C1 segment of cervical spinal cord (tissue), 14 donors: ENCODE results near the gene TBC1D1.

Experiments
- DNase-seq, 14 donors: peaks; one replicate each; lab custom pipeline; 2025; lab: John Stamatoyannopoulos, UW

TBC1D1 gene

DNA sequence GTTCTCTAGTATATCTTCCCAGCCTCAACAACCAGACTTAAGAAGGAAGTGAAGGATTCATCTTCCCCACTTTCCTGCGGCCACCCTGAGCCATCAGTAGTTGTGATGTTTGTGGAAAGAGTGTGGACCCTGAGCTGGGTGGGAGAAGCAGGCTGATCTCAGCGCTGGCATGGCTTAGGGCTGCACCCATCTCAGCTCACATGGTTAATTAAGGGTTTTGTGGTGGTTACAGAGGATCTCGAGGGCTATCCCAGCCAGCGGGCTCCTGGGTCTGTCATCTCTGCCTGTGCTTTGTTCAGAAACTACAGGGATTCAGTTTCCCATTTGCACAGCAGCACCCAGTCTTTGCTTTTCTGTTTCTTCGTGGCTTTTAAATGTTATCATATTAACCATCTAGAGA is 232.7 kb downstream of the TBC1D1 start:
- DNase-seq: no peak

DNA sequence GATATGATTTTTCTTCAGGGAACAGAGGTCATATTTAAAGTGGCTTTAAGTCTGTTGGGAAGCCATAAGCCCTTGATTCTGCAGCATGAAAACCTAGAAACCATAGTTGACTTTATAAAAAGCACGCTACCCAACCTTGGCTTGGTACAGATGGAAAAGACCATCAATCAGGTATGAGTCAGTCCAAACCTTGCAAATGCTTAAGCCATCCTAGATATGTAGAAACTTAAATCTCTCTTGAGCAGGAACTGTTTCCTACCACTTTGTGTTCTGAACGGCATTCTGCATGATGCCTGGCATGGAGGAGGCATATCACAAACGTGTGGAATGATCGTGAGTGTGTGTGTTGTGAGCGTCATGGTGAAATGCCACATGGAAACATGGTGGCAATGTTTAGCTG is 234.1 kb downstream of the TBC1D1 start:
- no peak for DNase-seq

DNA sequence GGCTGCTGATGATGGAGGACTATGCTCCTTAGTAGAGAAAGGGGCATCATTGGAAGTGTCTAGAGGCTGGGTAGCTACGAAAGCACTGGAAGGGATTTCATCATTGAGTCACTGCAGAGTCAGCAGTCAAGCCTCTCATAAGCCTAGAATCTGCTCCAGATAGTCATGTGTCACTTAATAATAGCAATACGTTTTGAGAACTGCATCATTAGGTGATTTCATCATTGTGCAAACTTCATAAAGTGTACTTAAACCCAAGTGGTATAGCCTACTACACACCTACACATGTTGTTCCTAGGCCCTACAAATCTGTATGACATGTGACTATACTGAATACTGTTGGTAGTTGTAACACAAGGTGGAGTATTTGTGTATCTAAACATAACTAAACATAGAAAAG is 234.9 kb downstream of the TBC1D1 start:
- no peak for DNase-seq

DNA sequence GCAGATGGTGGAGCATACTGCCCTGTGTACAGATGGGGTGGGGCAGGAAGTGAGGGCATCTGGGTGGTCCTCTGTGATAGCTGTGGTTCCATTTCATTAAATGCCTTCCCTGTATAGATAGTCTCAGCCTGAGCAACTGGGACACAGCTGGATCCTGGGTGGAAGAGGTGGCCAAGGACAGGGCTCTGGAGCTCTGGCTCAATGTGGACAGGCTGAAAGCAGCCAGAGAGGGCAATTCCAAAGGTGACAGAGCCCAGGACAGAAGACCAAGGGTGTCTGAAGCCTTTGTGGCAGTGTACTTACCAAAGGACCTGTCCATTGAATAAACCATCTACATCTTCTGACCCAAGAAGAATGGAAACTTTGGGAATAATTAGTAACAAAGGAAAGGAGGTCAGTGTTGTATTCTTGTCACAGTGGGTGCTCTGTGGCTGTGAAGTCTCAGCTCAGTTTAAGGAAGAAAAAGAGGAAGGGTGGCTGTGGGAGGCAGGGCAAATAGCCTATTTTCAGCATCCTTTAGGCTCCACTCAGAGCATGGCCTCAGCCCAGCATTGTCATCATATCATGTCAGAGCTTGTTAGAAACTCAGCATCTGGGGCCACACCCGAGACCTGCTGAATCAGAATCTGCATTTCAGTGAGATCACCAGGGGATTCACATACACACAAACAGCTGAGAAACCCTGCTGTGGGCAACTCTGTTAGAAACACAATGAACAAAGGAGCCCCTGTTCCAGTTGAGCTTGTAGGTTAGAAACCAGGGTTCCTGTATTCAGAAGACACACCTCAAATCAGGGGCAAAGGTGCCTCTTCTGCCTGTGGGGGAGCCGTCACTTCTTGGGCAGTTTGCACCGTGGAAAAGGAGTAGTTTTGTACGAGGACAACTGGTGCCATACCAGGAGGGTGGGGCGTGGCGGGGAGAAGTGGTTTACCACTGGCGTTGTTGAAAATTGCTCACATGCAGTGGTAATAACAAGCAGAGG is 237.9 kb downstream of the TBC1D1 start:
- peak in 3 of 14 donors; percentile 8 to 17 (median 13) for DNase-seq

DNA sequence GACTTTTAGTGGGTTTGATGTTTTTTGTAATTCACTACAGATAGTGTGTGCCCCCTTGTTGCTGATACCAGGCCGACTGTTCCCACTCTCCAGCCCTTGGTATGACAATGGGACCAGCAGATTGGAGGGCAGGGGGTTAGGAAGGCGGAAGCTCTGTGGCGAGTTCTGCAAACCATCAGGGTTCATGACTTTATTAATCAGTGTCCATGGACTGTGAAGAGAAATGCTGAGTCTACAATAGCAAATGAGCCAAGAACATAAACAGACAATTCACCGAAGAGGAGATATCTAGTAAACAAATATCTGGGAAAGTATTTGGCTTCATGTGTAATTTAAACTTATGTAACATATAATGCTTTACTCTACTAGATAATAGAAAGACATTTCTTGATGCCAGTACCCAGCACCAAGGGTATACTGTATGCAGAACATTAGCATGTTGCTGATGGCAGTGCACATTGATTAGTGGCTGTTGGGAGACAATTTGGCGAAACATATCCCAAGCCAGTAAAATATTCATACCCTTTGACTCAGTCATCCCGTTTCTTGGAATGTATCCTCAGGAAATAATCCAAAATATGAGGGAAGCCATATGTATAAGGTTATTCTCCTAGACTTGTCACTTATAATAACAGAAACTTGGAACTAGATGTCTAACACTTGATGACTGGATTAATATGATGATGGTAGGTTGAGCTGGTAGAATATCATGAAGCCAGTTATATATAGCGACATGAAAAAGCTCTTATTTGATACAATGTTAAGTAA is 238.8 kb downstream of the TBC1D1 start:
- DNase-seq: no peak

DNA sequence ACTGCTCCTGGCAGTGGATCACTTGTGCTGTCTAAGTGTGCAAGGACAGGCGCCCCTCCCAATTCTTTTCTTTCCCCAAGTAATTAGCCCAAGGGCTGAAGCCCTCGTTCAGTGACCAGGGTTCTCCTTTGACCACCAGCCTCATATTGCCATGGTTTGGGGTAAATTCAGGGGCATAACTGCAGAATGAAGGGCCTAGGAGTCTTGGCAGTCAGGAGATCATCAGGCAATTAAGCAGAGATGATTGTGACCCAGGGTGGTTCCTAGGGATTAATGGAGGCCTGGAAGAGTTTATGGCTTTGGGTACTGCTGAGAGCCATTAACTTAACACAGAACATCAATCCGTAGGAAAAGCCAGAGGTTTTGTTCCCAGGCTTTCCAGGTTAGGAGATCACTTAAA is 240.0 kb downstream of the TBC1D1 start:
- DNase-seq: no peak

DNA sequence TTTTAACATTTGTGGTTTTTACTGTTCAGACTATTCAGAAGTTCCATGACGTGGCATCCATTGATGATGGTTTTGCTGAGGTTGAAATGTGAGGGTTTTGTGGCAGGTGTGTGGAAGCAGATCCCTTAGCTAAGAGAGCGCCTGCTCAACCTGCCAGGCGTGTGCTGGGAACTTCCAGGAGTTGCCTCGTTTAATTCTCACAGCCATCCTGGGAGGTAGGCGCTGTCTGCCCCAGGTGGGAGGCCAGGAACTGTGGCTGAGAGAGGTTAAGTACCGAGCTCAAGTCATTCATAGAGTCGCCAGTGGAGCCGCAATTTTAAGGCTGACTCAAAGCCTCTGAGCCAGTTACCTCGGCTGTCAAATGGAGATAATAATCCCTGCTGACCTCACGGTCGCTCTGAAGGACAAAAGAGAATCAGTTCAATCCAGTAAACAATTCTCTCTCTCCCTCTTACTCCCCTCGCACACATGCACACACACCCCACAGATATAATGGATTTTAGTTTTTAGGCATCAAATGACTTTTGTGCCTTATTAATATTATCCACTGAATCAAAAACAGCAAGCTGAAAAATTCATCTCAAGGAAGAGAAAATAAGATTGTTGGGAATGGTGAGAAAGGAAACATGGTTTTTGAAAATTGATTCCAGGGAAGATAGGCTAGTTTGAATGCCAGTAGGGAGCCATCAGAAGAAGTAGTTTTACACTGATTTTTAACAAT is 240.6 kb downstream of the TBC1D1 start:
- DNase-seq: no peak

DNA sequence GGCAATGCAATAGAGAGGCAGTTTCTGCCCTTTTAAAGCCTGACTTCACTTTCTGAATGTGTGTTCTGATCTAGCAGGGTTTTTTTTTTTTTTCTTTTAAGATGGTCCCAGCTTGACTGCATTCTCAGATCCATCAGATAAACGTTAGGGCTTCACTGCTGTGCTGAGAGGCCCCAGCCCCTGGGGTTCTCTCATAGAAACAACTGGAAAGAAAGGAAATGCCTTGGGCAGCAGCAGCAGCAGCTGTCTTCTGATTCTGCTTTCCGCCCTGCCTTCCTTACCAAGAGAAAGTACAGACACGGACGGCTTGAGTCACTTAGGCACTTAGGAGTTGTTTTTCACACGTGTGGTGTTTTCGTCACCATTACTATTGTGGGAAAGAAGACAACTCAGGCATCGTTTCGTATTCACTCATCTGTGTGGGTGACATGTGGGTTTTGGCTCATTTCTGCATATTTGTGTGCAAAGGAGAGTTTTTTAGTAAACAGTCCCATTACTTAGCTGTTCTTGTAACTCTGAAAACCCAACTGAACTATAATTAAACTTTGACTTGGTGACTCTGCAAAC is 241.3 kb downstream of the TBC1D1 start:
- DNase-seq: peak in 3 of 14 donors; percentile 11 to 34 (median 33)

DNA sequence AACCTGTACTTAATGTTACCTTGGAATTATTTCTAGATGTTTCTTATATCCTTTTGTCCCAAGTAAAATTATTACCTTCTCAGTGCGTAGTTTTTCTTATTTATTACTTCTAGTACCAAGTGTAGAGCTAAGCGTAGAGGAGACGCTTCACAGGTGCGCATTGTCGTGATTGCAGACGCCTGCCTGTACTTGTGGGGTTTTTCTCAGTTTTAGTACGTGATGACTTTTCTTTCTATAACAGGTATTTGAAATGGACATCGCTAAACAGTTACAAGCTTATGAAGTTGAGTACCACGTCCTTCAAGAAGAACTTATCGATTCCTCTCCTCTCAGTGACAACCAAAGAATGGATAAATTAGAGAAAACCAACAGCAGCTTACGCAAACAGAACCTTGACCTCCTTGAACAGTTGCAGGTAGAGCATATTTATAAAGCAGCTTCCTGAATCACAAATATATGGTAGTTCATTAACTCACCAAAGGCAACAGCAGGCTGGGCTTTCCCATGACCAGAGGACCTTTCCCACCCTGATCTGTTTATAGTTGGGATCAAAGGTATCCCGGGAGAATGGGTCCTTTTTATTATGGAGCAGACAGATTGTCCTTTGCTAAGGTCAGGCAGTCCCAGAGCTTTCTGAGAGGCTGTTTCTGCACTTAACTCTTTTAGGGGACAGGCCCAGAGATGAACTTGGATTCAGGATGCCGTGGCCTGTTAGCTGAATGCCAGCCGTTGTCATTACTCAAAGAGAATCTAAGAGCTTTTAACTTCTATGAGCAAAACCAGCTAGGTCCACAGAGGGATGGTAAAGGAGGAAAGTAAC is 242.2 kb downstream of the TBC1D1 start:
- no peak for DNase-seq

DNA sequence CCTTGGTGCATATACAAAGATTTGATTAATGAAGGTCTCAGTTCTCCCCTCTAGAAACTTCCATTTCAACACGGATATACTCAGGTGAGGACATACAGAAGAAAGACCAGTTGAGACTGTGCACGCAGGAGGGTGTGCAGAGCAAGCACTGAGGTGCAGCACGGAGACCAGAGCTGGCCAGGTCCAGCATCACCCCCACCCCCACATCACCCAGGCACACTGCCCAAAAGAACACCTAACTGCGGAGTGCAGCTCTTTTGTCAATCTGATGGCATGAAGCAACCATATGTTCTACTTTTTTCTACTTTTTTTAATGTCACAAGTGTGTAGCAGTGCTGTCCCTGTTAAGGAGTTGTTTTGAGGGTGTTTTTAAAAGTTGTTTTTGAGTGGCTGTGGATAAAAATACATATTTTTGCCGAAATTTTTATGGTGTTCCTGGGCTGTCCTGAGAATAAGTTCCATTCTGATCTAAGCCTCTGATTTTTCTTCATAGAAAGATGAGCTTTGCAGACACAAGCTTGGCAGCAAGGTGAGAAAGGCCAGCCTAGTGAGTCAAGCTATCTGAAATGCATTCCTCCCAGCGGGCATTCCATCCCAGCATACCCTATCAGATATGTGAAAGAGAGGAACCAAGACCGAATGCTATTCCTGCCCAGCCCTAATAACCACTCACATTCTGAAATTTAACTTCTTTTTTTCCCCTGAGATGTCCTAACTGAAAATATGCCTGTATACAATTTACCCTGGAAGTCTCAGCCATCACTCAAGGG is 243.0 kb downstream of the TBC1D1 start:
- no peak for DNase-seq

DNA sequence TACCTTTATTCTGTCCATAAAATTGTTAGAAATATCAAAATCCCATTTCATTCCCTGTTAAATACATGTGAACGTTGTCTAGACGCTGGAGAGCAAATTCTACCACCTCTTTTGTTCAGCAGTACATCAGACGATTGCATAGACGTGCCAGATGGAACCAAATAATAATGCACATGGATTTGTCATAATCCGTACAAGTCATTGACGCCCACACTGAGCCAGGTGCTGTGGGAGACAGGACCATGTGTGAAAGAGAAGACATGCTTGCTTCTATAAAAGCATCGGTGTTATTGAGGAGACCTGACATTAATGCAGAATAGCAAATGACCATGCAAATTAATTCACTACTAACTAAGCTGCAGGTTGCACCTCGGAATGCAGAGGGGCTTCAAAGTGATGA is 244.3 kb downstream of the TBC1D1 start:
- no peak for DNase-seq

DNA sequence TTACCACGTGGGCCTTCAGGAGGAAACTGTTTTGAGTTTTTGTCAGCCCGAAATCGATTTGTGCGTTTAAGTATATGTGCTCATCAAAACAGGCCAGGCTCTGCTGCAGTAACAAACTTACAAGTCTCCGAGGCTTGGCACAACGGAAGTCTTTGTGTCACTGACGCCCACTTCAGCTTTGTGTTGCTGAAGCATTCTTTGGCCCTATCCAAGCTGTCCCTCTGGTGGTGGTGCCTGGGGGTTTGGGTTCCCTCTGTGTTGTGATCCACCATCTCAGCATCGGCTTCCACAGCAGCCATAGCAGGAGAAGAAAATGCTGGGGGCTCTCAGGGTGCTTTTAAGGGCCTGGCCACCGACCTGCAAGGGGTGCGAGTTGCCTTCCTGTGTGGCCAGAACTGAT is 245.7 kb downstream of the TBC1D1 start:
- no peak for DNase-seq

DNA sequence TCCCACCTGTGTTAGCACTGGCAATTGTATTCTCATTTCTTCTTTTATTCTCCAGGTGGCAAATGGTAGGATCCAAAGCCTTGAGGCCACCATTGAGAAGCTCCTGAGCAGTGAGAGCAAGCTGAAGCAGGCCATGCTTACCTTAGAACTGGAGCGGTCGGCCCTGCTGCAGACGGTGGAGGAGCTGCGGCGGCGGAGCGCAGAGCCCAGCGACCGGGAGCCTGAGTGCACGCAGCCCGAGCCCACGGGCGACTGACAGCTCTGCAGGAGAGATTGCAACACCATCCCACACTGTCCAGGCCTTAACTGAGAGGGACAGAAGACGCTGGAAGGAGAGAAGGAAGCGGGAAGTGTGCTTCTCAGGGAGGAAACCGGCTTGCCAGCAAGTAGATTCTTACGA is 246.2 kb downstream of the TBC1D1 start:
- peak in 1 of 14 donors; percentile 5 for DNase-seq

DNA sequence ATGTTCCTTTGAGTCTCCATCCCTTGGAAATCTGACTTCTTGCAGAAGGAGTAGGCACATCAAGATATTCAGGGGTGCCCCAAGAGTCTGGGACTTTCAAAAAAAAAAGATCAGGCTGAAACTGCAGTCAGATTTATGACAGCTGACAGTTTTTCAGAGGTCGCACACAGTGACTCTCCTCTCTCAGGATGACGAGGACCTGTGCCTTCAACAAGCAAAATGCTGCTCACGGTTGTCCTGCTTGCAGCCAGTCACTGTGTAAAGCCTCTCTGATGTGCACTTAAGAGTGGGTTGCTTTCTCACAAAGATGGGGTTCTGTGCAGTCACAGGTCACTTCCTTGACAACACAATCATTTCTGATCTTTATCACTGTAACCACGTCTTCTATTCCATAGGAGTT is 247.5 kb downstream of the TBC1D1 start:
- DNase-seq: no peak

DNA sequence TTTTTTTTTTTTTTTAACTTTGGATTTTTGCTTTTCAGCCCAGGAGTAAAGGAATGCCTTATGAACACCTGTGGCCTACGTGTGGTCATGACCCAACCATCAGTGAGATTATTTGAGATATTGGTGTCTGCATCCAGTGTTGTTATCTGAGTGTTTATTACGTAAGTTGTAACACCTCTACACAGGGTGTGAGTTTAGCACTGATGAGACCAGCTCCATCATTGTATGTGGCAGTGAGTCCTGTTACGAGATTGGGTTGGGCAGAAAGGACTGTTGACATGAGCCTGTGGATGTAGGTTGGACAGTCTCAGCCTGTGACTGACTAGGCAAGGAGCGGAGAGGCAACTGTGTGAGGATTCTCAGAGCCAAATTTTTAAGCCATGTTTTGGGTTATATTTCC is 248.3 kb downstream of the TBC1D1 start:
- DNase-seq: no peak

DNA sequence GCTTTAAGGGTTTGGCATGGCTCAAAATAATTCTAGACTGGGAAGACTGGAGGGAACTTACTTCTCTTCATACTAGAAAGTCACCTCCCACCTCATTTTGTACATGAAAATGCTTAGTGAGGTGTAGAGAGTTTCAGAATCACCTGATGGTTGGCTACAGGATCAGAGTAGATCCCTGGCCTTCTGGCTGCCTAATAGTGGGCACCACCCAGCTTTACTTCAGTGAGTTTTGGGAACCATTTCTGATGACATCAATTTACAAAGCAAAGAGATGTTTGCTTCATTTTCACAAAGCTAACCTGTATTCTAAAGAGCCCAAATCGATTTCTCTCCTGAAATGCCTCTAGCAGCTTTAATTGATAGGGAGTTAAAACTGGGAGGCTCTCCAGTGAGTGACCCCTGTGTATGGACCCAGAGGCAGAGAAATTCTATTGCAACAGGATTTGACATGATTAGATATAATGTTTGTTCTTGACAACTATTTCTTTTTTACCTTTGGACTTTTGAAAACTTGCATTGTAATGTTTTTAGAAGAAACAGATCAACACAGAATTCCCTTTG is 249.8 kb downstream of the TBC1D1 start:
- DNase-seq: no peak

DNA sequence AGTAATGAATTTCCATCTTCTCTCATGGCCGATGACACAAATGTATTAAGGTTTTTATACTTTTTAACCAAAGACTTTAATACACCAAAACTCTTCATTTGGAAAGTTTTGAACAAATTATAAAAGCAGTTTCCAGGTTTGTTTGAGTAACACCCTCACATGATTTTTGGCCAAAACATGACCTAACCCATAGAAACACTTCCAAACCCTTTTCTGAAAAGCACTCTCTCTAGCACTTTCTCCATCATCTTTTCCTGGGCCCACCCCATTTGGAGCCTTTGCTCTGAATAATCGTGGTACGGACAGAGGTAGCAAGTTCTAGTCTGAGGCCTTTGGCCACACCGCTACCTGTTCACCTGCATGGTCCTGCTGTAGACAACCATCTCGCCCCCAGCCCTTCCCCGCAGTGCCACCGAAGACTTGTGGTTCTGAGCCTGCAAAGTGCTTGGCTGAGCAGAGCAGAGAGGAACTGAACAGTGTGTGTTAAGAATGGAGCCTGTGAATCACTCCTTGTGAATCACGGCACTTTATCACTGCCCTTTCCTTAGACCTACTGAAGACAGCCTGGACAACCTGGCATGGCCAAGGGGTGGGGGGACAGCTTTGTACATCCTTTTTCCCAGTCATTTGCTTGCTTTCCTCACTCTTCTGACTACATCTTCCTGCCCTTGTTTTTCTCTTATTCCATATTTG is 251.1 kb downstream of the TBC1D1 start:
- no peak for DNase-seq

DNA sequence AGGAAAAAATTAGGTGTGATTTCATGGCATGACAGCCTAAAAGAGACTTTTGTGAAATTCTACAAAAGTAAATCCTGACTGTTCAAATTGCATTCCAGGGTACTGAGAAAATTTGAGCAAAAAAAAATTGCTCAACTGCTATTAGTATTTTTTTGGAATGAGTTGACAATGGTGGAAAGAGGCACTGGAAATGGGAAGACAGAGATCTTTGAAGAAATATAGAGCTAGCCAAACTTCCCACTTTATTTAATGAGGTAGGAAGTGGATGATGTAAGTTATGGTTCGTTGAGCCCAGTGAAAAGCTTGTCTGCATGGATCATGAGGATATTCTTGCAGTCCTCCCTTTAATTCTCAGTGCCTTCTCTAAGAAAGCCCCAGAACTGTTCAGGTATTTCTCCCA is 253.1 kb downstream of the TBC1D1 start:
- no peak for DNase-seq

DNA sequence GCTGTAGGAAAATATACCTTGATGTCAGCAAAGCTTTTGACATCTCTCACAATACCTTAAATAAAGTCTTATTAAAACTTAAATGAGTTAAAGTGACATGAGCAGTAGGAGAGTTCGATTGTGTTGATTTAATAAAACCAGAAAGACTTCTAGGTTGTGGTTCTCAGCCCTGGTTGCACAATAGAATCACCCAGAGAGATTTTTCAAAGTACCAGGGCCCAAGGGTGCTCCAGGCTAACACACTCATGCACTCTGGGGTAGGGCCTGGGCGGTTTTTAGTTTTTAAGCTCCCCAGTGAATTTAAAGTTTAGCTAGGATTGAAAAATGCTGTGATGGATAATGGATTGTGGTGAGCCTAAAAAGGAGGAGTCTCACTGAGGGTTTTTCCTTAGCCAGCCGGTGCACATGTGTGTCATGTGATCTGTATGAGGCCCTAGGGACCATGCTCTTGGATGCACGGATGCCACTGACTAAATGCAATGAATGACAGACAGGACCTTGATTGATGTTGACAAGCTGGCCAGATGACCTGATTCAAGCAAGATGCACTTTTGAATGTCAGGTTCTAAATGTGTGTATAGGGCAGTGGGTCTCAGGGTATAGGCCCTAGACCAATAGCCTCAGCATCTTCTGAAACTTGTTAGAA is 254.3 kb downstream of the TBC1D1 start:
- no peak for DNase-seq
